ENCODE results near the gene MBTPS2.
"Not testable (repeated sequence)": the region's sequence is repeated elsewhere in the genome, so short reads cannot be mapped to it uniquely, and the experiment has no call there.

MBTPS2 gene

GRCh38 chrX:21865436-21865835 is 26.0 kb downstream of the MBTPS2 start:
- H3K27me3 ChIP-seq (ENCODE audit: insufficient read depth, poor library complexity, severe bottlenecking), result no peaks in the 10 kb centered on the region
- no peaks in the 10 kb centered on the region for H3K4me1 ChIP-seq (ENCODE audit: insufficient read depth, poor library complexity, severe bottlenecking)
- ATAC-seq (ENCODE audit: low read depth), result no peak
- no peak overlapping the region for H3K27ac ChIP-seq (ENCODE audit: poor library complexity, severe bottlenecking)
- no peak overlapping the region for H3K4me3 ChIP-seq (ENCODE audit: severe bottlenecking)
- H3K36me3 ChIP-seq (ENCODE audit: low read depth), result no peaks in the 10 kb centered on the region
- no peaks in the 10 kb centered on the region for H3K9me3 ChIP-seq (ENCODE audit: severe bottlenecking)
- DNase-seq (ENCODE audit: low spot score), result no peak
- no peak for TF ChIP-seq CTCF (IDR thresholded peaks at IDR 0.05; ENCODE audit: poor library complexity, severe bottlenecking)

- ATAC-seq (ENCODE audit: low read depth) (no peak), DNase-seq (ENCODE audit: low spot score) (no peak)
- TF ChIP-seq CTCF (IDR thresholded peaks at IDR 0.05; ENCODE audit: poor library complexity, severe bottlenecking), result no peak
- Histone ChIP-seq H3K9me3 (ENCODE audit: severe bottlenecking) (no peaks in the 10 kb centered on the region), H3K4me3 (ENCODE audit: severe bottlenecking) (no peak overlapping the region), H3K27ac (ENCODE audit: poor library complexity, severe bottlenecking) (no peak overlapping the region), H3K27me3 (ENCODE audit: insufficient read depth, poor library complexity, severe bottlenecking) (no peaks in the 10 kb centered on the region), H3K36me3 (ENCODE audit: low read depth) (no peaks in the 10 kb centered on the region), H3K4me1 (ENCODE audit: insufficient read depth, poor library complexity, severe bottlenecking) (no peaks in the 10 kb centered on the region)
These were observed 31.1 kb downstream of the MBTPS2 start for GRCh38 chrX:21870494-21870893.

GRCh38 chrX:21873063-21873775 is 33.8 kb downstream of the MBTPS2 start:
- ATAC-seq (ENCODE audit: low read depth) (no peak), DNase-seq (ENCODE audit: low spot score) (no peak)
- Histone ChIP-seq H3K27me3 (ENCODE audit: insufficient read depth, poor library complexity, severe bottlenecking) (no peaks in the 10 kb centered on the region), H3K27ac (ENCODE audit: poor library complexity, severe bottlenecking) (no peak overlapping the region), H3K9me3 (ENCODE audit: severe bottlenecking) (no peaks in the 10 kb centered on the region), H3K4me3 (ENCODE audit: severe bottlenecking) (no peak overlapping the region), H3K36me3 (ENCODE audit: low read depth) (no peaks in the 10 kb centered on the region), H3K4me1 (ENCODE audit: insufficient read depth, poor library complexity, severe bottlenecking) (no peaks in the 10 kb centered on the region)
- no peak for TF ChIP-seq CTCF (IDR thresholded peaks at IDR 0.05; ENCODE audit: poor library complexity, severe bottlenecking)

- H3K27me3 ChIP-seq (ENCODE audit: insufficient read depth, poor library complexity, severe bottlenecking); H3K27ac ChIP-seq (ENCODE audit: poor library complexity, severe bottlenecking); DNase-seq (ENCODE audit: low spot score); H3K36me3 ChIP-seq (ENCODE audit: low read depth); H3K4me1 ChIP-seq (ENCODE audit: insufficient read depth, poor library complexity, severe bottlenecking); H3K4me3 ChIP-seq (ENCODE audit: severe bottlenecking); H3K9me3 ChIP-seq (ENCODE audit: severe bottlenecking); ATAC-seq (ENCODE audit: low read depth): not testable (repeated sequence)
These were observed 34.8 kb downstream of the MBTPS2 start for GRCh38 chrX:21874182-21874581.

- DNase-seq (ENCODE audit: low spot score), result no peak
- Histone ChIP-seq H3K4me1 (ENCODE audit: insufficient read depth, poor library complexity, severe bottlenecking) (no peaks in the 10 kb centered on the region), H3K27ac (ENCODE audit: poor library complexity, severe bottlenecking) (no peak overlapping the region), H3K27me3 (ENCODE audit: insufficient read depth, poor library complexity, severe bottlenecking) (no peaks in the 10 kb centered on the region), H3K4me3 (ENCODE audit: severe bottlenecking) (no peak overlapping the region), H3K9me3 (ENCODE audit: severe bottlenecking) (no peaks in the 10 kb centered on the region), H3K36me3 (ENCODE audit: low read depth) (no peaks in the 10 kb centered on the region)
- no peak for TF ChIP-seq CTCF (IDR thresholded peaks at IDR 0.05; ENCODE audit: poor library complexity, severe bottlenecking)
- no peak for ATAC-seq (ENCODE audit: low read depth)
These were observed 35.6 kb downstream of the MBTPS2 start for GRCh38 chrX:21875013-21875412.

Data from RWPE2 (cell line).